OCI-LY3 (cell line): ENCODE data around the gene TMEM164.
A peak's percentile ranks its signal among the peaks of the same experiment; 100 is the strongest.

Experiments
- H2AFZ ChIP-seq: fragments of 200-600, 300-600 bp; shearing (Covaris generic); 2 replicates; pipeline ENCODE4 v1.6.0; 2014; ENCODE audit warnings: antibody characterized with exemption, low read depth, low read length
- H3K27ac ChIP-seq: fragments of 200-600, 300-600 bp; sonication (generic); 2 replicates; pipeline ENCODE4 v1.5.1; 2014; ENCODE audit warnings: mild to moderate bottlenecking, low read length, moderate library complexity, mixed read lengths
- H3K27me3 ChIP-seq: fragments of 200-600, 300-600 bp; sonication (generic); 2 replicates; pipeline ENCODE4 v1.6.1; 2014; ENCODE audit warnings: low read depth, low read length, mixed read lengths
- H3K36me3 ChIP-seq: fragments of 200-600, 300-600 bp; sonication (generic); replicated peaks from 2 replicates; pipeline ENCODE3; 2014; ENCODE audit warnings: low read depth, low read length, mixed read lengths
- H3K4me1 ChIP-seq: fragments of 300-600, 200-600 bp; sonication (generic); 2 replicates; pipeline ENCODE4 v1.6.1; 2014; ENCODE audit warnings: low read length, mixed read lengths
- H3K4me2 ChIP-seq: fragments of 200-600, 300-600 bp; sonication (generic); 2 replicates; pipeline ENCODE4 v1.6.1; 2014; ENCODE audit warnings: low read length, mixed read lengths
- H3K4me3 ChIP-seq: fragments of 300-600, 200-600 bp; sonication (generic); 2 replicates; pipeline ENCODE4 v1.5.1; 2014; ENCODE audit warnings: antibody characterized with exemption, mild to moderate bottlenecking, low read length, moderate library complexity
- H3K79me2 ChIP-seq: fragments of 300-600, 200-600 bp; shearing (Covaris generic); 2 replicates; pipeline ENCODE4 v1.6.1; 2014; ENCODE audit warnings: mild to moderate bottlenecking, low read length, mixed read lengths
- H3K9ac ChIP-seq: fragments of 300-600, 200-600 bp; shearing (Covaris generic); 2 replicates; pipeline ENCODE4 v1.6.0; 2014; ENCODE audit warnings: mild to moderate bottlenecking, low read length, moderate library complexity
- H3K9me3 ChIP-seq: fragments of 200-600, 300-600 bp; shearing (Covaris generic); 2 replicates; pipeline ENCODE4 v1.6.1; 2014; ENCODE audit warnings: low read length, mixed read lengths; ENCODE audit not compliant: insufficient read depth
- H4K20me1 ChIP-seq: fragments of 200-600, 300-600 bp; sonication (generic); 2 replicates; pipeline ENCODE4 v1.6.1; 2016; ENCODE audit warnings: low read length, mixed read lengths; ENCODE audit not compliant: insufficient read depth
- CTCF ChIP-seq: fragments of 200-600, 300-600 bp; sonication (generic); IDR thresholded peaks from 2 replicates; pipeline ENCODE4 v1.5.1; 2014; ENCODE audit warnings: antibody characterized with exemption, low read length, low read depth
- EZH2phosphoT487 ChIP-seq: fragments of 200-600 bp; shearing (Covaris generic); IDR thresholded peaks from 2 replicates; pipeline ENCODE4 v1.6.1; 2018; ENCODE audit warnings: antibody characterized with exemption, mixed run types, low read depth

The TMEM164 gene

GRCh38 chrX:110042496-110042895 lies 39.6 kb downstream of the TMEM164 start:
- H3K9me3 ChIP-seq, result no peaks in the 10 kb centered on the region
- TF ChIP-seq EZH2phosphoT487 (no peak), CTCF (no peak)
- H3K27me3 ChIP-seq, result no peaks in the 10 kb centered on the region
- peaks cover 6% of the 10 kb centered on the region for H3K79me2 ChIP-seq
- peaks cover 12% of the 10 kb centered on the region; the same call in 1 of the 2 replicates for H3K4me1 ChIP-seq
- no peak overlapping the region for H3K4me3 ChIP-seq
- H3K27ac ChIP-seq, result no peak overlapping the region
- H3K9ac ChIP-seq, result no peak overlapping the region
- H2AFZ ChIP-seq, result no peak overlapping the region
- H4K20me1 ChIP-seq, result peaks cover 10% of the 10 kb centered on the region; the same call in 1 of the 2 replicates
- H3K4me2 ChIP-seq, result no peak overlapping the region
- H3K36me3 ChIP-seq, result peaks cover 9% of the 10 kb centered on the region

GRCh38 chrX:110043506-110043905 lies 40.6 kb downstream of the TMEM164 start:
- H3K9ac ChIP-seq, result no peak overlapping the region
- no peak overlapping the region for H2AFZ ChIP-seq
- H3K4me2 ChIP-seq, result peak overlapping the region; percentile 43
- H3K4me3 ChIP-seq, result no peak overlapping the region
- peaks cover 9% of the 10 kb centered on the region for H3K36me3 ChIP-seq
- H3K9me3 ChIP-seq, result no peaks in the 10 kb centered on the region
- H3K79me2 ChIP-seq, result peaks cover 6% of the 10 kb centered on the region
- H4K20me1 ChIP-seq, result peaks cover 10% of the 10 kb centered on the region; the same call in 1 of the 2 replicates
- H3K27ac ChIP-seq, result no peak overlapping the region
- no peaks in the 10 kb centered on the region for H3K27me3 ChIP-seq
- TF ChIP-seq EZH2phosphoT487 (no peak), CTCF (no peak)
- H3K4me1 ChIP-seq, result peaks cover 12% of the 10 kb centered on the region; the same call in 1 of the 2 replicates

DNA sequence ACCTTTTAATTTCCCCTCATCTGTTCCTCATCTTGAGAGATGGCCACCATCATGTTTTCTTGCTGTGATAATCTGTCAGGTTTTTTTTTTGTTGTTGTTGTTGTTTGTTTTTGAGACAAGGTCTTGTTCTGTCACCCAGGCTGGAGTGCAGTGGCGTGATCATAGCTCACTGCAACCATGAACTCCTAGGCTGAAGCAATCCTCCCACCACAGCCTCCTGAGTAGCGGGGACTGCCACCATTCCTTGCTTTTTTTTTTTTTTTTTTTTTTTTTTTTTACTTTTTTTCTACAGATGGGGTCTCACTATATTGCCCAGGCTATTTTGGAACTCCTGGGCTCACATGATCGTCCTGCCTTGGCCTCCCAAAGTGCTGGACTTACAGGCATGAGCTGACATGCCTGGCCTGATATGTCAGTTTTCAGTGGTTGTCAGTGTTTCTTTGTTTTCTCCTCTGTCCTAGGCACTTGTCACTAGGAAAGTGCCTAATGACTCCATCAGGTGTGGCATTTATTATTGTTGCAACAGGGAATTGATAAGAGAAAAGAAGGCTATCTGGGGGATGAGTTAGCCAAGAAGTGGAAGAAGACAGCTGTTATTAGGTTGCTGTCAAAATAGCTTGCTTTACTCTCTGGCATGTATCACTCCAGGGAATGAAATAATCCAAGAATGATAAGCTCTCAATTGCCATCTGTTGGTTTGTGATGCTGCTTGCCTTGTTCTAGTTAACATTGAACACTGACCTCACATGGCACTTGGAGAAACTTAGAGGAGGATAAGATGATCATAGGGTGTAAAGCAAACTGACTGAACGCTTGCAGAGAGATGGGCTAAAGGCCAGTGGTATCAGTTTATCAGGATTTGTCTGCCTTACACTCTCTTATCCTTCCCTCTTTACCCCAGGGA lies 41.7 kb downstream of the TMEM164 start:
- TF ChIP-seq CTCF, result no peak
- no peak for TF ChIP-seq EZH2phosphoT487
- no peak overlapping the region for H3K27ac ChIP-seq
- peaks cover 12% of the 10 kb centered on the region; the same call in 1 of the 2 replicates for H3K4me1 ChIP-seq
- H2AFZ ChIP-seq, result no peak overlapping the region
- peaks cover 10% of the 10 kb centered on the region; the same call in 1 of the 2 replicates for H4K20me1 ChIP-seq
- H3K9me3 ChIP-seq, result no peaks in the 10 kb centered on the region
- no peaks in the 10 kb centered on the region for H3K27me3 ChIP-seq
- peaks cover 6% of the 10 kb centered on the region for H3K79me2 ChIP-seq
- H3K4me2 ChIP-seq, result no peak overlapping the region
- H3K36me3 ChIP-seq, result peaks cover 9% of the 10 kb centered on the region
- no peak overlapping the region for H3K9ac ChIP-seq
- no peak overlapping the region for H3K4me3 ChIP-seq

GRCh38 chrX:110045421-110045820 lies 42.5 kb downstream of the TMEM164 start:
- Histone ChIP-seq H2AFZ (no peak overlapping the region), H3K4me1 (peaks cover 16% of the 10 kb centered on the region), H3K27me3 (no peaks in the 10 kb centered on the region), H4K20me1 (peaks cover 15% of the 10 kb centered on the region; the same call in 1 of the 2 replicates), H3K27ac (no peak overlapping the region), H3K9me3 (no peaks in the 10 kb centered on the region), H3K4me3 (no peak overlapping the region), H3K79me2 (peaks cover 6% of the 10 kb centered on the region), H3K4me2 (no peak overlapping the region), H3K9ac (no peak overlapping the region), H3K36me3 (peaks cover 9% of the 10 kb centered on the region)
- no peak for TF ChIP-seq EZH2phosphoT487
- TF ChIP-seq CTCF, result no peak
